ENCODE results near the gene ADO. TPM values are rescaled to one million over a fixed set of nuclear protein-coding genes. Genes with fewer than 3 reads are reported as not detected.

ADO gene
- total RNA-seq, 1 donor from 2014 or later, result 52.3 TPM

GRCh38 chr10:62831346-62831745 is 26.8 kb downstream of the ADO start:
- no peak overlapping the region for H3K27ac Mint-ChIP-seq
- intact Hi-C loops (cut with micrococcal nuclease), result no loop called here
- H3K4me1 Mint-ChIP-seq (ENCODE audit: low read depth), result peaks cover 5% of the 10 kb centered on the region
- H3K4me3 Mint-ChIP-seq, result no peak overlapping the region
- no peaks in the 10 kb centered on the region for H3K9me3 Mint-ChIP-seq
- DNase-seq (ENCODE audit: low spot score), result no peak
- H3K27me3 Mint-ChIP-seq (ENCODE audit: insufficient read depth), result peaks cover 18% of the 10 kb centered on the region
- H3K36me3 Mint-ChIP-seq (ENCODE audit: low read depth), result no peaks in the 10 kb centered on the region

- Mint-ChIP-seq H3K9me3 (peaks cover 4% of the 10 kb centered on the region), H3K27ac (no peak overlapping the region), H3K4me3 (no peak overlapping the region), H3K27me3 (ENCODE audit: insufficient read depth) (peaks cover 16% of the 10 kb centered on the region), H3K4me1 (ENCODE audit: low read depth) (peaks cover 20% of the 10 kb centered on the region), H3K36me3 (ENCODE audit: low read depth) (peaks cover 2% of the 10 kb centered on the region)
- intact Hi-C loops (cut with micrococcal nuclease), result no loop called here
- DNase-seq (ENCODE audit: low spot score), result no peak
Observed at GRCh38 chr10:62839590-62839989, 35.1 kb downstream of the ADO start.

GRCh38 chr10:62842983-62843382 is 38.5 kb downstream of the ADO start:
- H3K4me3 Mint-ChIP-seq, result no peak overlapping the region
- DNase-seq (ENCODE audit: low spot score), result no peak
- intact Hi-C loops (cut with micrococcal nuclease), result no loop called here
- H3K27me3 Mint-ChIP-seq (ENCODE audit: insufficient read depth), result peaks cover 12% of the 10 kb centered on the region
- H3K36me3 Mint-ChIP-seq (ENCODE audit: low read depth), result peaks cover 6% of the 10 kb centered on the region
- H3K4me1 Mint-ChIP-seq (ENCODE audit: low read depth), result peaks cover 29% of the 10 kb centered on the region
- H3K9me3 Mint-ChIP-seq, result peaks cover 21% of the 10 kb centered on the region
- H3K27ac Mint-ChIP-seq, result no peak overlapping the region

GRCh38 chr10:62843600-62843999 is 39.1 kb downstream of the ADO start:
- Mint-ChIP-seq H3K9me3 (peaks cover 27% of the 10 kb centered on the region), H3K36me3 (ENCODE audit: low read depth) (peaks cover 7% of the 10 kb centered on the region)

GRCh38 chr10:62844280-62845011 is 39.9 kb downstream of the ADO start:
- peaks cover 27% of the 10 kb centered on the region for H3K4me1 Mint-ChIP-seq (ENCODE audit: low read depth)
- peak overlapping the region; percentile 56 for H3K4me3 Mint-ChIP-seq
- H3K27me3 Mint-ChIP-seq (ENCODE audit: insufficient read depth), result peaks cover 9% of the 10 kb centered on the region
- no peak for DNase-seq (ENCODE audit: low spot score)
- peaks cover 10% of the 10 kb centered on the region for H3K36me3 Mint-ChIP-seq (ENCODE audit: low read depth)
- H3K27ac Mint-ChIP-seq, result peak overlapping the region; percentile 88
- peaks cover 34% of the 10 kb centered on the region for H3K9me3 Mint-ChIP-seq
- intact Hi-C loops (cut with micrococcal nuclease), result no loop called here

More at GRCh38 chr10:62843600-62843999, 39.1 kb downstream of the ADO start:
- no peak for DNase-seq (ENCODE audit: low spot score)
- H3K4me1 Mint-ChIP-seq (ENCODE audit: low read depth), result peaks cover 29% of the 10 kb centered on the region
- peaks cover 10% of the 10 kb centered on the region for H3K27me3 Mint-ChIP-seq (ENCODE audit: insufficient read depth)
- no peak overlapping the region for H3K27ac Mint-ChIP-seq
- intact Hi-C loops (cut with micrococcal nuclease), result no loop called here
- no peak overlapping the region for H3K4me3 Mint-ChIP-seq

- Mint-ChIP-seq H3K36me3 (ENCODE audit: low read depth) (peaks cover 10% of the 10 kb centered on the region), H3K9me3 (peaks cover 40% of the 10 kb centered on the region), H3K27me3 (ENCODE audit: insufficient read depth) (peaks cover 10% of the 10 kb centered on the region), H3K4me1 (ENCODE audit: low read depth) (peaks cover 41% of the 10 kb centered on the region), H3K4me3 (no peak overlapping the region), H3K27ac (no peak overlapping the region)
- intact Hi-C loops (cut with micrococcal nuclease), result no loop called here
- no peak for DNase-seq (ENCODE audit: low spot score)
Observed at GRCh38 chr10:62847433-62847832, 42.9 kb downstream of the ADO start.

GRCh38 chr10:62850646-62851045 is 46.1 kb downstream of the ADO start:
- Mint-ChIP-seq H3K36me3 (ENCODE audit: low read depth) (peaks cover 9% of the 10 kb centered on the region), H3K27ac (no peak overlapping the region), H3K4me3 (no peak overlapping the region), H3K4me1 (ENCODE audit: low read depth) (peaks cover 43% of the 10 kb centered on the region), H3K27me3 (ENCODE audit: insufficient read depth) (peaks cover 5% of the 10 kb centered on the region), H3K9me3 (peaks cover 36% of the 10 kb centered on the region)
- intact Hi-C loops (cut with micrococcal nuclease), result loop anchor here (1.0 to 10.0 kb wide), 3 partner anchors 307 to 806 kb away; no protein-coding TSS in a partner anchor
- no peak for DNase-seq (ENCODE audit: low spot score)

GRCh38 chr10:62851442-62851841 is 46.9 kb downstream of the ADO start:
- Mint-ChIP-seq H3K4me3 (no peak overlapping the region), H3K27ac (peak overlapping the region; percentile 9), H3K27me3 (ENCODE audit: insufficient read depth) (peaks cover 5% of the 10 kb centered on the region), H3K36me3 (ENCODE audit: low read depth) (peaks cover 9% of the 10 kb centered on the region), H3K9me3 (peaks cover 34% of the 10 kb centered on the region), H3K4me1 (ENCODE audit: low read depth) (peaks cover 51% of the 10 kb centered on the region)
- no peak for DNase-seq (ENCODE audit: low spot score)
- intact Hi-C loops (cut with micrococcal nuclease), result loop anchor here (1.0 to 10.0 kb wide), 3 partner anchors 306 to 807 kb away; no protein-coding TSS in a partner anchor

GRCh38 chr10:62852961-62853702 is 48.6 kb downstream of the ADO start:
- Mint-ChIP-seq H3K27me3 (ENCODE audit: insufficient read depth) (peaks cover 5% of the 10 kb centered on the region), H3K9me3 (peaks cover 17% of the 10 kb centered on the region), H3K4me1 (ENCODE audit: low read depth) (peaks cover 63% of the 10 kb centered on the region), H3K4me3 (peak overlapping the region; percentile 58), H3K36me3 (ENCODE audit: low read depth) (peaks cover 5% of the 10 kb centered on the region), H3K27ac (peak overlapping the region; percentile 92)
- intact Hi-C loops (cut with micrococcal nuclease), result loop anchor here (1.0 to 10.0 kb wide), 7 partner anchors 42 to 854 kb away; no protein-coding TSS in a partner anchor
- peak; percentile 31 for DNase-seq (ENCODE audit: low spot score)

GRCh38 chr10:62853710-62854109 is 49.2 kb downstream of the ADO start:
- Mint-ChIP-seq H3K27ac (peak overlapping the region; percentile 92), H3K4me1 (ENCODE audit: low read depth) (peaks cover 63% of the 10 kb centered on the region), H3K36me3 (ENCODE audit: low read depth) (peaks cover 4% of the 10 kb centered on the region), H3K9me3 (peaks cover 11% of the 10 kb centered on the region), H3K27me3 (ENCODE audit: insufficient read depth) (peaks cover 5% of the 10 kb centered on the region), H3K4me3 (peak overlapping the region; percentile 58)
- intact Hi-C loops (cut with micrococcal nuclease), result loop anchor here (1.0 to 10.0 kb wide), 7 partner anchors 42 to 853 kb away; no protein-coding TSS in a partner anchor
- peak; percentile 45 for DNase-seq (ENCODE audit: low spot score)

- peaks cover 1% of the 10 kb centered on the region for H3K36me3 Mint-ChIP-seq (ENCODE audit: low read depth)
- intact Hi-C loops (cut with micrococcal nuclease), result loop anchor here (1.0 to 10.0 kb wide), 19 partner anchors 15 to 913 kb away; partner anchors contain the start of genes EGR2 and NRBF2
- H3K27me3 Mint-ChIP-seq (ENCODE audit: insufficient read depth), result peaks cover 2% of the 10 kb centered on the region
- H3K9me3 Mint-ChIP-seq, result peaks cover 3% of the 10 kb centered on the region
- peaks cover 69% of the 10 kb centered on the region for H3K4me1 Mint-ChIP-seq (ENCODE audit: low read depth)
- DNase-seq (ENCODE audit: low spot score), result no peak
- peak overlapping the region; percentile 89 for H3K27ac Mint-ChIP-seq
- no peak overlapping the region for H3K4me3 Mint-ChIP-seq
Observed at GRCh38 chr10:62856021-62856420, 51.5 kb downstream of the ADO start.
